Inflammatory macrophage treated with lipopolysaccharide for 4 hours (primary cell): Measurements from ENCODE around the gene SCFD1.
"Not testable (repeated sequence)": the region's sequence is repeated elsewhere in the genome, so short reads cannot be mapped to it uniquely, and the experiment has no call there.

Experiments
- DNase-seq: peaks from one replicate; pipeline ENCODE4 v3.0.0-alpha.2; 2020

The SCFD1 gene, protein sequence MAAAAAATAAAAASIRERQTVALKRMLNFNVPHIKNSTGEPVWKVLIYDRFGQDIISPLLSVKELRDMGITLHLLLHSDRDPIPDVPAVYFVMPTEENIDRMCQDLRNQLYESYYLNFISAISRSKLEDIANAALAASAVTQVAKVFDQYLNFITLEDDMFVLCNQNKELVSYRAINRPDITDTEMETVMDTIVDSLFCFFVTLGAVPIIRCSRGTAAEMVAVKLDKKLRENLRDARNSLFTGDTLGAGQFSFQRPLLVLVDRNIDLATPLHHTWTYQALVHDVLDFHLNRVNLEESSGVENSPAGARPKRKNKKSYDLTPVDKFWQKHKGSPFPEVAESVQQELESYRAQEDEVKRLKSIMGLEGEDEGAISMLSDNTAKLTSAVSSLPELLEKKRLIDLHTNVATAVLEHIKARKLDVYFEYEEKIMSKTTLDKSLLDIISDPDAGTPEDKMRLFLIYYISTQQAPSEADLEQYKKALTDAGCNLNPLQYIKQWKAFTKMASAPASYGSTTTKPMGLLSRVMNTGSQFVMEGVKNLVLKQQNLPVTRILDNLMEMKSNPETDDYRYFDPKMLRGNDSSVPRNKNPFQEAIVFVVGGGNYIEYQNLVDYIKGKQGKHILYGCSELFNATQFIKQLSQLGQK

DNA sequence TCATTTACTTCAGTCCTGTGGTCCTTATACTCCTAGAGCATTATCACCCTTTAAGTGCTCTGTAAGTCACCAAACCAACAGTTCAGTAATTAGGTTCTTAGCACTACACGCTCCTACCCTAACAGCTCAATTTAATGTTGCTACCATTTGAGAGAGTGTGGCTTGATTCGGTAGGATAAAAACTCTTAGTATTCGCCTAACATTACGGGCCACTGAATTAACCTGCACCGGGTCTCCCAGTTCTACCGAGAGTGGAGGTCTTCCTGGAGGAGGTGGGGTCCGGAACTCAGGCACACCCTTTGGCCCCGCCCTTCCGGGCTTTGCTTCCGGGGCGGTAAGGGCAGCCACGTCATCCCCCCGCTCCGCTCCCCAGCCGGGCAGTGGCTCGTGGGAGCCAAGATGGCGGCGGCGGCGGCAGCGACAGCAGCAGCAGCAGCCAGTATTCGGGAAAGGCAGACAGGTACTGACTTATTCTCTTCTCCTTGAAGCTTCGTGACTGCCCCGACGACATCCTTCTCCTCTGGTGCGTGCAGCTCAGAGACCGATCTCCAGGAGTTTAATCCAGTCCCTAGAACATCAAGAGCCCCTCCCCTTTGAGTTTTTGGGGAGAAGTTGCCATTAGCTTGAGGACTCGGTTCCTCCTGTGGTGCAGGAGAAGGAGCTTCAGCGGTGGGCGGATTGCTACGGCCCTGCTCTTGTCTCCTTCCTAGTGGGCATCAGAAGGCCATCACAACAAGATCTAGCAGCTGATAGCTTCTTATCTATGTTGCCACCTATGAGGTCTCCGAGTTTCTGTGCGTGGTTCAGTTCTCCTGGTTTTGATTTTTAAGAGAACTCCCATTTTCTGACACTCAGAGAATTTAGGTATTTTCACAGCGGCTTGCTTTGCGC, at the start of gene SCFD1:
TSS of gene SCFD1 (plus strand) at position 380 of the 891 bp plus-strand sequence. CDS start at position 400, 20 bp downstream.
- DNase-seq: peak; percentile 97

DNA sequence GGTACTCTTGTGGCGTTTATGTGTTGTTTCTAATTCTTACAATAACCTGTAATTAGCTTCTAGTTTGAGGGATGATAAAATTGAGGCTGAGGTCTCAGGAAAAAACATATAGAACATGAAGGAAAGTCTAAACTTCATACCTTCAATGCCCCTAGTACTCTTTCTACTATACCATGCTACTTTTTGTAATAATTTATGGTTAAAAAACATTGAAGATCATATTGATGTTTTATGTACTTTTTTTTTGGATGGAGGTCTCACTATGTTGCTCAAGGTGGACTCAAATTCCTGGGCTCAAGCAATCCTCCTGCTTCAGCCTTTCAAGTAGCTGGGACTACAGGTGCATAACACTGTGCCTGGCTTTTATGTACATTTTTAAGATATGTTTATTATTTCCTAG, 49.3 kb upstream of the SCFD1 start:
- no peak for DNase-seq

DNA sequence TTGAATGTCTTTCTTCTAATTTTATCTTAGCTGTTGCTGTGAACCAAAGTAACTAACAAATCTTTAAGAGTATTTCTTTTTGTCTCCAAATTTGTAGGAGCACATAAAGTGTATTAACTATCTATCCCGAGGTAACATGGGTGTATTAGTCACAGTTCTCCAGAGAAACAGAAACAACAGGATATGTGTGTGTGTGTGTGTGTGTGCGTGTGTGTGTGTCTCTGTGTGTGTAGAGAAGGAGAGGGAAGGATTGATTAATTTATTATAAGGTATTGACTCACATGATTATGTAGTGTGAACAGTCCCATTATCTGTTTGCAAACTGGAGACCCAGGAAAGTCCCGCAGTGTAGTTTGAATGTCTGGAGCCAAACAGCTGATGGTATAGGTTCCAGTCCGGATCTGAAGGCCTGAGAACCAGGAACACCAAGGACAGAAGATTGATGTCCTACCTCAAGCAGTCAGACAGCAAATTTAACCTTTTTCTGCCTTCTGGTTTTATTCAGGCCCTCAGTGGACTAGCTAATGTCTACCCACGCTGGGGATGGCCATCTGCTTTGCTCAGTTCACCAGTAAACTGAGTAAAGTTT, 48.8 kb upstream of the SCFD1 start:
- no peak for DNase-seq

DNA sequence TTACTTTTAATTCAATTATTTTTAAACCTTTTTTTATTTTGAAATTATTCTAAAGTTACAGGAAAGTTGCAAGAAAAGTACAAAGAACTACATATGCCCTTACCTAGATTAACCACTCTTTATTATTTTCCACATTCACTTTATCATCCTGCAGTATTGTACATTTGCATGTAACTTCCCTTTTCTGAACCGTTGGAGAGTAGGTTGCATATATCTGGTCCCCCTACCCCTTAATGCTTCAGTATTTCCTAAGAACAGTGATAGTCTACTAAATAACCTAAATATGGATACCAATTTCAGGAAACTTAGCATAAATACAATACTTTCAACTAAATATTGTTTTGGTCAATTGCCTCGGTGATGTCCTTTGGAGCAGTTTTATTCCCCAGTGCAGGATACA, 48.2 kb upstream of the SCFD1 start:
- no peak for DNase-seq

DNA sequence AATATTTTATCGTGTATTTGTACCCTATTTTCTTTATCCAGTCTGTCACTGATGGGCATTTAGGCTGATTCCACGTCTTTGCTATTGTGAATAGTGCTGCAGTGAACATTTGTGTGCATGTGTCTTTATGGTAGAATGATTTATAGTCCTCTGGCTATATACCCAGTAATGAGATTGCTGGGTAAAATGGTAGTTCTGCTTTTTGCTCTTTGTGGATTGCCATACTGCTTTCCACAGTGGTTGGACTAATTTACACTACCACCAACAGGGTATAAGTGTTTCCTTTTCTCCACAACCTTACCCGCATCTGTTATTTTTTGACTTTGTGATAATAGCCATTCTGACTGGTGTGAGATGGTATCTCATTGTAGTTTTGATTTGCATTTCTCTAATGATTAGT, 47.3 kb upstream of the SCFD1 start:
- DNase-seq: peak; percentile 6

DNA sequence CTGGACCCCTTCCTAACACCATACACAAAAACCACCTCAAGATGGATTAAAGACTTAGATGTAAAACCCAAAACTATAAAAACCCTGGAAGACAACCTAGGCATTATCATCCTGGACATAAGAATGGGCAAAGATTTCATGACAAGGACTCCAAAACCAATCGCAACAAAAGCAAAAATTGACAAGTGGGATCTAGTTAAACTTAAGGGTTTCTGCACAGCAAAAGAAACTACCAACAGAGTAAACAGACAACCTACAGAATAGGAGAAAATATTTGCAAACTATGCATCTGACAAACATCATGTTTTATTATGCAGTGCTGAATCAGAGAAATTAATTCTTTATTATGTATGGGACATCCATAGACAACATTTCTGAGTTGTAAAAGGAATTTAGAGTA, 45.8 kb upstream of the SCFD1 start:
- DNase-seq: not testable (repeated sequence)

DNA sequence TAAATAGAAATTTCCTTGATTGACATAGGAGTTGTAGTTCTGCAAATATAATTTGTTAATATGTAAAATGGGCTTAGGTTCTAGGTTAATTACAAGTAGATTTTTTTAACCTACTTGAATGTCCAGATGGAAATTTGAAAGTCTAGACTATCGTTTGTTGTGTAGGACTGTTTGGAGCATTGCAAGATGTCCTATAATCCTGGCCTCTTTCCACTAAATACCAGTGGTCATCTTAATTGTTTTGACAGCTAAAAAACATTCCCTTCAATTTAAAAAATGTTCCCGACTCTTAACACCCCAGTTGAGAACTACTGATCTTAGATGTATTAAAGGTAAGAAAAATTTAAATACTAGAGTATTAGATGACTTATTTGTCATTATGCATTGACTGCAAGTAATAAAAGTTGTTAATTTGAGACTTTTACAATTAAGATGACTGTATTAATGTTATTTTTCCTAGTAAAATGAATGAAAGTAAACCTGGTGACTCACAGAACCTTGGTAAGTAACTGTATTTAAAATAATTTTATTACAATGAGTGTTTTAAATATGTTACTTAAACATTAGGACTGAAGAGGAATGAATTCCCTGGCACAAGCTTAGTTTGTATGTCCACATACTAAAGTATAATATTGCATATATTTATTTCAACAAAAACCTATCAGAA, 41.4 kb upstream of the SCFD1 start:
- DNase-seq: no peak

DNA sequence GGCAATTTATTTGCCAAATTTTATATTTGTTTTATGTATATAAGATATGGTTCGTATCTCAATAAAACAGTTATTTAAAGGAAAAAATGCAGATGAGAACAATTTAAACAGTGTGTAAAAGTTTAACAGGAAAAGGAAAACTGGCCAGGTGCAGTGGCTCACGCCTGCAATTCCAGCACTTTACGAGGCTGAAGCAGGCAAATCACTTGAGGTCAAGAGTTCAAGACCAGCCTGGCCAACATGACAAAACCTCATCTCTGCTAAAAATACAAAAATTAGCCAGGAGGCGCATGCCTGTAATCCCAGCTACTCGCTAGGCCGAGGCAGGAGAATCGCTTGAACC, 40.9 kb upstream of the SCFD1 start:
- DNase-seq: no peak

DNA sequence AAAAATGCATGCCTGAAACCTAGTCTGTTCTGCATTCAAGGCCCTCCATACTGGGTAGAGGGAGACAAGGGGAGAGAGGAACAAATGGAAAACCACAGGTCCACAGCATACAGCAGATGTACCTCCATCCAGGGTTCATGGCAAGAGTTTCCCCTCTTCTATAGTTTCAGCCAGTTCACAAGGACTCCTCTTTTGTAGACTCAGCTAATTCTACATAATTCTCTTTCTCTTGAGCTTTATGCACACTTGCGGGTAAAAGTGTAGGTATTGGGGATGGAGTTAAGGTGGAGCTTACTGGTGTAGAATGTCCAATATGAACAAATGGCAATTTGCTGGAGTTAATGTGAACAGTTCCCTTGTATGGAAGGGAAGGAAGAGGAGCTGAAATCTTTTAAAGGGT, 39.7 kb upstream of the SCFD1 start:
- DNase-seq: no peak

DNA sequence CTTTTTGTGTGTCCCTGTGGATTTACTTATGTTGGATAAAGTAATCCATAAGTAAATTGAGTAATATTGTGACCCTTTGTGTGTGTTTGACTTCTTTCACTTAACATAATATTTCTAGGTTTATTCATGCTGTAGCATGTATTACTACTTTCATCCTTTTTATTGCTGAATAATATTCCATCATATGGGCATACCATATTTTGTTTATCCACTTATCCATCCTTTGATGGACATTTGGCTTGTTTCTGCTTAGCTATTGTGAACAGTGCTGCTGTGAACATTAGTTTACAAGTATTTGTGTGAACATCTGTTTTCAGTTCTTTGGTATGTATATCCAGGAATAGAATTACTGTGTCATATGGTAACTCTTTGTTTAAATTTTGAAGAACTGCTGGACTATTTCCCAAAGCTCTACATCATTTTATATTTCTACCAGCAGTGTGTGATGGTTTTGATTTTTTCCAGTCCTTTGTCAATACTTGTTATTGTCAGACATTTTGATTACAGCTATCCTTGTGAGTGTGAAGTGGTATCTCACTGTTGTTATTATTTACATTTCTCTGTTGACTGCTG, 38.0 kb upstream of the SCFD1 start:
- DNase-seq: no peak

DNA sequence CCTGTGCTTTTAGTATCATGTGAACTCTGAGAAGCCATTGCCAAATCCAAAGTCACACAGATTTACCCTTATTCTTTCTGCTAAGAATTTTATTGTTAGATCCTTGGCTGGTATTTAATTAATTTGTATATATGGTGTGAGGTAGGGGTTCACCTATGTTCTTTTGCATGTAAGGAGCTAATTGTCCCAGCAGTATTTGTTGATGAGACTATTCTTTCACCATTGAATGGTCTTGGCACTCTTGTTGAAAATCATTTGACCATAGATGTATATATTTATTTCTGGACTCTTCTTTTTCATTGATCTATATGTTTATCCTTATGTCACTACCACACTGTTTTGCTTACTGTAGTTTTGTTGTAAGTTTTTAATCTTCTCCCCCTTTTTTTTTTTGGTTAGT, 36.9 kb upstream of the SCFD1 start:
- no peak for DNase-seq

DNA sequence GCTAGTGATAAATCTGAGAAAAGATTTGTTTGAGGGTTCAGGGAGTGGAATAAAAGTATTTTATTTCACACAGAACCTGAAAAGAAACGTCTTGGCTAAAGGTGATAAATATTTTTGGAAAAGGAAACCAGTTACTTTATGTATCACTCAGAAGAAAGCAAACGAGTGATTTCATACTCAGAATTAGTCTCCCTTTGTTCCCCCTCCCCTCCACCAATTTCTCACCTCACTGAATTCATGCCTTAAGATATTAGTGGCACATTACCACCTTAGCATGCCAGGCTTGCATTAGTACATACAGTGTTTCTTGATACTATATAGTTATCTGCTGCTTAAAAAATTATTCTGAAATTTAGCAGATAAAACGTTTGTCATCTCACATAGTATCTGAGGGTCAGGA, 35.0 kb upstream of the SCFD1 start:
- no peak for DNase-seq

DNA sequence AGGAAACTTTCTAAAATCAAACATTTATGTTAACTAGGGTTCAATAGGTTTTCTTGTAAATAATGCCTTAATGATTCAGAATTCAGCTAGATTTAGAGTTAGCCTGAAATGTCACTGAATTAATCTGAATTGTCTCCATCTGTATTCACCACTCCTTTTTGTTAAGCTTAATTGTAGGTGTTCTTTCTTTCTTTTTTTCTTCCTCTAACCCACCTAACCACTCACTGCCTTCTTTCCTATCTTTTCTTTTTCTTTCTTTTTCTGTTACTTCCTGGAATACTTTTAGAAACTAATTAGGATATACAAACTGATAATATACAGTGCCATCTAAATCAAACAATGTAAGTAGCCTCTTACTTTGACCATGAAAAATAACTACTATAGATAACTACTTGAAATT, 33.2 kb upstream of the SCFD1 start:
- no peak for DNase-seq

DNA sequence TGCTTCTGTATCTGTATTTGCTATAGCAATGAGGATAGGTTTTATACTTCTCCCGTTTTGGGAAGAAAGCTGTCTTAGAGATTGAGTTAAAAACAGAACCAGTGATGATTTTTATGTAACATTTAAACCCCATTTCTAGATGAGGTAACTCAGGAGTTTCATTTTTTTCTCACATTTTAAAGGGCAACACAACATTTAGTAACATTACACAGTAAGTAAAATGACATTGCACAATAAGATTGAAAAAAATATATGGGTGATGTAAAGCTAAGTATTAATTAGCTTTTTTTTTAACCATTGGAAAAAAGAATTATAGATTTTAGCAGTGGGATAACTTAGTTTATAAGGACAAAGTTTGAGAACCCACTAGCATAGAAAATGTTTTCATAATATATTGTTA, 25.2 kb upstream of the SCFD1 start:
- peak; percentile 82 for DNase-seq

DNA sequence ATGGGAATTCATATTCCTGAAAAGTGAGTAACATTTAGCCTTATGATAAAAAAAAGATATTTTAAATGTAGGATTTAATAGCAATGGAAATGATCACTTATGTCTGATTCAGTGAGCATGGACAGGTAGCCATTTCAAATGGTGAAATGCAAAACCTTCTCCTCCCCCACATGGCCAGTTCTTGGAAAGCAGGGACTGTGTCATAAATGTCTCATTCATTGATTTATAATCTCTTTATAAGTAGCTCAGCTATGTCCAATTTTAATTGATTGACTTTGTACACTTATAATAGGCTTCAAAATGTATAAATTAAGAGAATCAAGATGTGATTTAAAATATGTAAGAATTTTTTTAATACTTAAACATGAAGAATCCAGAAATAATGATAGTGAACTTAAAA, 24.6 kb upstream of the SCFD1 start:
- DNase-seq: no peak

DNA sequence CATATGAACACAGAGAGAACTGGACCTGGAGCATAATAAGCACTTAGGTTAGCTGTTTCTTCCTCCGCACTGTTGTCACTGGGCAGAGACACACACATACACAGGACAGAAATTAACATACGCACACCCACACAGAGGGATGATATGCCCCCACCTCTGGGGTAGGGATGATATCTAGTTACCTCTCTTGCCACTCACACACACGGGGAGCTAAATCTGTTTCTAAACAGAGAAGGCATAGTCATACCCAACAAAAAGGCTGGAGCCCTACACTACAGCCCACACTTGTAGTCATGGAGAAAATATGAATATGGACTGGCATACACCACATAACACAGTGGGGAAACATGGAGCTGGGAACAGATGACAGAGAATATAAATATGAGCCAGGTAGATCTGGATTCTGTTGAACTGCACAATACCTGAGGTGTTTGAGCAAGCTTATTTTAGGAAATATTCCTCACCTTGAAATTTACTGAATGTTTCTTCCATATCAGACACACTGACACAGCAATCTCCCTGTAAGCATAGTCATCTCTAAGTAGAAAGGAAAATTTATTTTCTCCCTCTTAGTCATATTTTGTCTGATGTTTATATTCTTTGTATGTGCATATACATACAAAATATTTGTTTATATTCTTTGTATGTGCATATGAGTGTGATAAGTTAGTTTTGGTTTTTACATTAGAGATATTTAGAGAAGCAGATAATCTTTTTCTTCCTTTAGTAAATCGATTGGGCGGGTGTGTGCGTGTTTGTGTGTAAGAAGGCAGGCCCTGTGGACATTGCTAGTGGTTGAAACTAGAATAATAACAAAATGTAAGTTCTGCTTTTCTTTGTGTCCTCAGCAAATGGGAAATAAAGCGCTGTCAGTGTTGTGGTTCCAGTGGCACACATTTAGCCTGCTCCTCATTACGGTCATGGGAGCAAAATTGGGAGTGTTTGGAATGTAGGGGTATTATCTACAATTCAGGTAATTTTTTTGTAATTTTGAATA, 20.9 kb upstream of the SCFD1 start:
- peak; percentile 47 for DNase-seq

DNA sequence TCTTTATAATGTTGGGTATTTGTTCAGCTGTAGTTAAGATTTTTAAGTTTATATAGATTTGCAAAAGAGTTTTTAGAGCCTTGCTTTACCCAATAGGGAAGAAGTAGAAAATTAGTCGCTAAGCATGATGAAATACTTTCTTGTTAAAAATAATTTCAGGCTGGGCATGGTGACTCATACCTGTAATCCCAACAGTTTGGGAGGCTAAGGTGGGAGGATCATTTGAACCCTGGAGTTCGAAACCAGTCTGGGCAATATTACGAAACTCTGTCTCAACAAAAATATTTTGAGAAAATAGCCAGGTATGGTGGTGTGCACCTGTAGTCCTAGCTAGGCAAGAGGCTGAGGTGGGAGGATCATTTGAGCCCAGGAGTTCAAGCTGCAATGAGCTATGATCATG, 18.7 kb upstream of the SCFD1 start:
- no peak for DNase-seq

DNA sequence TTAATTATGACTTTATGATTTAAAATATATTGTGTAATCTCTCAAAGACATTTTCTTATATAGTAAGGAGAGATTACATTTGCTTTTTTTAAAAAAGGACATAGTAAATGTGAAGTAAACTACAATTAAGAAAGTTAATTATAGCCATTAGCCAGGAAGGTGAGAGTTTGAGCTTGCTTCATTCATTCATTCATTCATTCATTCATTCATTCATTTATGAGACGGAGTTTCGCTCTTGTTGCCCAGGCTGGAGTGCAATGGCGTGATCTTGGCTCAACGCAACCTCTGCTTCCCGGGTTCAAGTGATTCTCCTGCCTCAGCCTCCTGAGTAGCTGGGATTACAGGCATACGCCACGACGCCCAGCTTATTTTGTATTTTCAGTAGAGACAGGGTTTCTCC, 17.4 kb upstream of the SCFD1 start:
- not testable (repeated sequence) for DNase-seq

DNA sequence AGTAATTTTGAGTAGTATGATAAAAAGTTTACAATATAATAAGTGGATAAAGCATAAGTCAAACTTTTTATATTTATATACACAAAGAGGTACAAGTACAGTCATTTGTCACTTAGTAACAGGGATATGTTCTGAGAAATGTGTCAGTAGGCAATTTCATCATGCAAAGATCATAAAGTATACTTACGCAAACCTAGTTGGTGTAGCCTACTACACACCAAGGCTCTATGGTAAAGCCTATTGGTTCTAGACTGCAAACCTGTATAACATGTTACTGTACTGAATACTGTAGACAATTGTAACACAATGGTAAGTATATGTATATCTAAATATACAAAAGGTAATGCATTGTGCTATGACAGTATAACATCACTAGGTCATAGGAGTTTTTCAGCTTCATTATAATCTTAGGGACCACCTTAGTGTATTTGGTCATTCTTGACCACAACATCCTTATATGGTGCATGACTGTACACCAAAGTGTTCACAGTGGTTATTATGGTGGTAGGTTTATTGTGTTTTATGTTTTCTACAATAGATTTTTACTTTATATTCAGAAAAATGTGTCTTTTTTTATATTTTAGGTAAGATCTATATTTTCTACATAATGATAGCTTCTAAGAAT, 14.9 kb upstream of the SCFD1 start:
- DNase-seq: peak; percentile 15

DNA sequence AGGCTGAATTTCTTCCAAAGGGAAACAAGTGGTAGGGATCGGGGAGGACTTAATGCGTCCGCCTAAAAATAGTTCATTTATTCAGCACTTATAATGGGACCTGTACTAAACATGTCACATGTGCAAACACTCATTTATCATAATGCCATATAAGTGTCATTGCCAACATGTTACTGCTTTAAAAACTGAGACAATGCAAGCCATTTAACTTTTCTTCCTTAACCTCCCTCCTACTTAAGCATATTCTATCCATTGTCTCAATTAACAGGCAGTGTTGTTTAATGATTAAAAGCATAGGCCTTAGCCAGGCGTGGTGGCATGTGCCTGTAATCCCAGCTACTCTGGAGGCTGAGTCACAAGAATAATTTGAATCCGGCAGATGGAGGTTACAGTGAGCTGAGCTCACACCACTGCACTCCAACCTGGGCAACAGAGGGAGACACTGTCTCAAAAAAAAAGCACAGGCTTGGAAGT, 13.5 kb upstream of the SCFD1 start:
- DNase-seq: no peak
